Esophagus muscularis mucosa (tissue), 4 donors: ENCODE data around the gene UBE2QL1.

Source experiments
- EP300 ChIP-seq: sonication (generic); formaldehyde crosslinking; IDR thresholded peaks from one replicate; pipeline ENCODE4 v1.6.1; 2017; ENCODE audit warnings: antibody characterized with exemption
- POLR2A ChIP-seq: fragments of 450-650 bp; IDR thresholded peaks from one replicate; pipeline ENCODE4 v1.6.1; 2017; ENCODE audit warnings: antibody characterized with exemption, moderate library complexity, mild to moderate bottlenecking, low read depth
- POLR2AphosphoS5 ChIP-seq, 2 donors: sonication (generic); formaldehyde crosslinking; IDR thresholded peaks; one replicate each; pipeline ENCODE4 v1.6.1; 2017; ENCODE audit warnings: antibody characterized with exemption in 2 of 2
- TF ChIP-seq, protein P1 (sequence below), 3 experiments: fragments of 200-600 bp in 2 of 3; fragments of 450-650 bp in 1 of 3; sonication (generic) in 2 of 3; IDR thresholded peaks; one replicate each; pipeline ENCODE4 v1.5.1; 2017 to 2019; ENCODE audit warnings: antibody characterized with exemption in 3 of 3, mild to moderate bottlenecking in 2 of 3, moderate library complexity in 1 of 3

DNA sequence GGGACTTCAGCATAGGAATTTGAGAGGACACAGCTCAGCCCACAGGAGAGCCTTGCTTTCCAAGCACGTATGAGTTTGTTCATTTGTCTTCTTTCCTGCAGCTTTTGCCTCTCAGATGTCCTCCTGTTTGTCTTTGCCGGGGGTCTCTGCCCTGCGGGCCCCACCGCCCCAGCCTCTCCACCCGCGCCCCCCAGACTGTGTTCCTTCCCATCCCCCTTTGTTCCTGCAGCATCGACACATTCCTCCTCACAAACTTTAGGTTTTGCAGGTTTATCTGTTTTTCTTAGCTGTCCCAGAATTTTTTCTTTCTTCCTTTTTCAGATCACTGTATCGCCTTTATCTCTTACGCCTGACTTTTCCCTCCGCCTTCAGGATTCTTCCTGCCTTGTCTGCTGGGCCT lies 18.9 kb downstream of the UBE2QL1 start:
- TF ChIP-seq, protein P1, sequence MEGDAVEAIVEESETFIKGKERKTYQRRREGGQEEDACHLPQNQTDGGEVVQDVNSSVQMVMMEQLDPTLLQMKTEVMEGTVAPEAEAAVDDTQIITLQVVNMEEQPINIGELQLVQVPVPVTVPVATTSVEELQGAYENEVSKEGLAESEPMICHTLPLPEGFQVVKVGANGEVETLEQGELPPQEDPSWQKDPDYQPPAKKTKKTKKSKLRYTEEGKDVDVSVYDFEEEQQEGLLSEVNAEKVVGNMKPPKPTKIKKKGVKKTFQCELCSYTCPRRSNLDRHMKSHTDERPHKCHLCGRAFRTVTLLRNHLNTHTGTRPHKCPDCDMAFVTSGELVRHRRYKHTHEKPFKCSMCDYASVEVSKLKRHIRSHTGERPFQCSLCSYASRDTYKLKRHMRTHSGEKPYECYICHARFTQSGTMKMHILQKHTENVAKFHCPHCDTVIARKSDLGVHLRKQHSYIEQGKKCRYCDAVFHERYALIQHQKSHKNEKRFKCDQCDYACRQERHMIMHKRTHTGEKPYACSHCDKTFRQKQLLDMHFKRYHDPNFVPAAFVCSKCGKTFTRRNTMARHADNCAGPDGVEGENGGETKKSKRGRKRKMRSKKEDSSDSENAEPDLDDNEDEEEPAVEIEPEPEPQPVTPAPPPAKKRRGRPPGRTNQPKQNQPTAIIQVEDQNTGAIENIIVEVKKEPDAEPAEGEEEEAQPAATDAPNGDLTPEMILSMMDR (IDR thresholded peaks at IDR 0.05), result no peak
- TF ChIP-seq POLR2A (no peak), POLR2AphosphoS5 (IDR thresholded peaks at IDR 0.05) (no peak), EP300 (no peak)
